KOPT-K1 (cell line): Measurements from ENCODE around the gene TRAF2.
"Not testable (repeated sequence)": the region's sequence is repeated elsewhere in the genome, so short reads cannot be mapped to it uniquely, and the experiment has no call there.

Experiments used
- H3K27ac ChIP-seq: fragments of 200-600 bp; sonication (generic); 2 replicates; pipeline ENCODE4 v1.5.1; 2016; ENCODE audit warnings: antibody characterized with exemption, mild to moderate bottlenecking, low read depth, low read length; ENCODE audit not compliant: poor library complexity, severe bottlenecking
- H3K36me3 ChIP-seq: fragments of 200-600 bp; sonication (generic); 2 replicates; pipeline ENCODE4 v1.5.1; 2017; ENCODE audit warnings: antibody characterized with exemption, mild to moderate bottlenecking, low read length, moderate library complexity; ENCODE audit not compliant: insufficient read depth
- H3K9me3 ChIP-seq: fragments of 200-600 bp; sonication (generic); 2 replicates; pipeline ENCODE4 v1.5.1; 2017; ENCODE audit warnings: antibody characterized with exemption, low read length, mild to moderate bottlenecking; ENCODE audit not compliant: insufficient read depth, poor library complexity, severe bottlenecking

The TRAF2 gene, protein sequence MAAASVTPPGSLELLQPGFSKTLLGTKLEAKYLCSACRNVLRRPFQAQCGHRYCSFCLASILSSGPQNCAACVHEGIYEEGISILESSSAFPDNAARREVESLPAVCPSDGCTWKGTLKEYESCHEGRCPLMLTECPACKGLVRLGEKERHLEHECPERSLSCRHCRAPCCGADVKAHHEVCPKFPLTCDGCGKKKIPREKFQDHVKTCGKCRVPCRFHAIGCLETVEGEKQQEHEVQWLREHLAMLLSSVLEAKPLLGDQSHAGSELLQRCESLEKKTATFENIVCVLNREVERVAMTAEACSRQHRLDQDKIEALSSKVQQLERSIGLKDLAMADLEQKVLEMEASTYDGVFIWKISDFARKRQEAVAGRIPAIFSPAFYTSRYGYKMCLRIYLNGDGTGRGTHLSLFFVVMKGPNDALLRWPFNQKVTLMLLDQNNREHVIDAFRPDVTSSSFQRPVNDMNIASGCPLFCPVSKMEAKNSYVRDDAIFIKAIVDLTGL

GRCh38 chr9:136885950-136886578 lies at the start of gene TRAF2:
TRAF2 (plus strand) TSS chr9:136886516; CDS start chr9:136898741, 12,225 bp downstream.
- H3K27ac ChIP-seq: peak within 1 kb of the TSS; percentile 91
- no peaks in the 10 kb centered on the region for H3K9me3 ChIP-seq
- H3K36me3 ChIP-seq: peaks cover 18% of the 10 kb centered on the region

DNA sequence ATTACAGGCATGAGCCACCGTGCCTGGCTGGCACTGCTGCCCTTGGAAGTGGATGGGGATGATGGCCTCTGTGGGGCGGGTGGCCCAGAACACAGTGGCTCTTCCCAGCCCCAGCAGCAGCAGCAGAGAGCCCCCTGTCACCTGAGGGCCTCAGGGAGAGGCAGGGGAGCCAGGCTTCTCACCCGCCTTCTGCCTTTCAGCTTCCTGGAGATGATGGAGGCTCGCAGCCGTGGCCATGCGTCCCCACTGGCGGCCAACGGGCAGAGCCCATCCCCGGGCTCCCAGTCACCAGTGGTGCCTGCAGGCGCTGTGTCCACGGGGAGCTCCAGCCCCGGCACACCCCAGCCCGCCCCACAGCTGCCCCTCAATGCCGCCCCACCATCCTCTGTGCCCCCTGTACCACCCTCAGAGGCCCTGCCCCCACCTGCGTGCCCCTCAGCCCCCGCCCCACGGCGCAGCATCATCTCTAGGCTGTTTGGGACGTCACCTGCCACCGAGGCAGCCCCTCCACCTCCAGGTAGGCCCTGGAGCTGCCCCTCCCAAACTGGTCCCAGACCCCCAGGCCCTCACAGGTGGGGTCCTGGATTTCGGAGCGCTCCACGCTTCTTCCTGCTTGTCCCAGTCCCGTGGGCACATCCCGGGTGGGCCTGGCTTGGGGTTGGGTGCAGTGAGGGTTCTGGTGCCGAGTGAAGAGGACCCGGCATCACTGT lies 49.0 kb upstream of the TRAF2 start:
- Histone ChIP-seq H3K9me3 (no peaks in the 10 kb centered on the region), H3K36me3 (peaks cover 28% of the 10 kb centered on the region), H3K27ac (no peak overlapping the region)

DNA sequence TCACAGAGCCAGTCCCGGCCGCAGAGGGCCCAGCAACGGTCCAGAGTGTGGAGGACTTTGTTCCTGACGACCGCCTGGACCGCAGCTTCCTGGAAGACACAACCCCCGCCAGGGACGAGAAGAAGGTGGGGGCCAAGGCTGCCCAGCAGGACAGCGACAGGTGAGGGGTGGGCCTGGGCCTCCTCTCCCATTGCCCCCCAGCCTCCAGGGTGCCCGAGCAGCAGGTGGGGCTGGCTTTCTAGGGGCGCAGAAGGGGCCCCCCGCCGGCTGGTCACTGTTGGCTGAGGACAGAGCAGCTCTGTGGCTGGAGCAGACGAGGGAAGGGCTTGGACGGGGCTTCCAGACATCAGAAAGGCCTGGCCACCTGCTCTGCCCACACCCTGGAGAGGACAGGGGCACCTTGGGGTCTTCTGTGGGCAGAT lies 48.4 kb upstream of the TRAF2 start:
- H3K9me3 ChIP-seq, H3K27ac ChIP-seq: not testable (repeated sequence)
- peaks cover 25% of the 10 kb centered on the region for H3K36me3 ChIP-seq

DNA sequence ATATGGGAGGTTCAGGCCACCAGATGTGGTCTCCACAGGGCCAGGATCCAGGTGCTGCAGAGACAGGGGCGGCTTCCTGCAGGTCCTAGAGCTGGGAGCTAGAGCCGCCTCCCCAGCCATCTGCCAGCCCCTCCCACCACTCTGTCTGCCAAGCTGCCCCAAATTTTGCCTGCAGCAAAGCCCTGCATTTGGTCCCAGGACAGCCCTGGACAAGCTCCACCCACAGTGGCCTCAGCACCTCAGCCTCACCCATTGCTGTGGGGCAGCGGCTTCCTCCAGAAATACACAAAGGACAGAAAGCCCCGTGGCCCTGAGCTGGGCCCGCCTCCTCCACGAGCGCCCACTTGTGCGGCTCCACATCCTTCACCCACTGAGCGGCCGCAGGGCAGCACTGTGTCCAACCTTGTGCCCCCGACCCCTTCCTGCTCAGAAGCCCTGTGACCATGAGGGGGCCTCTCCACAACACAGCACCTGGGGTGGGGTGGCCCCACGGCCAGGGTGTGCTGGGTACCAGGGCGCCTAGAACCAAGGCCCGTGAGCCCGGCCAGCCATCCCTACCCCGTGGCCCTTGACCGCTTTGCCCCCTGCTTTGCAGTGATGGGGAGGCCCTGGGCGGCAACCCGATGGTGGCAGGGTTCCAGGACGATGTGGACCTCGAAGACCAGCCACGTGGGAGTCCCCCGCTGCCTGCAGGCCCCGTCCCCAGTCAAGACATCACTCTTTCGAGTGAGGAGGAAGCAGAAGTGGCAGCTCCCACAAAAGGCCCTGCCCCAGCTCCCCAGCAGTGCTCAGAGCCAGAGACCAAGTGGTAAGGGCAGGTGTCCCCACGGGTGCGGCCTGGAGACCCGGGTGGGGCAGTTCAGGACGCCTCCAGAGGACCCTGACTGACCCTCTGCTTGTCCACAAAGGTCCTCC lies 47.7 kb upstream of the TRAF2 start:
- Histone ChIP-seq H3K9me3 (no peaks in the 10 kb centered on the region), H3K36me3 (peaks cover 25% of the 10 kb centered on the region), H3K27ac (no peak overlapping the region)

- H3K27ac ChIP-seq: no peak overlapping the region
- H3K9me3 ChIP-seq: no peaks in the 10 kb centered on the region
- peaks cover 25% of the 10 kb centered on the region for H3K36me3 ChIP-seq
These were observed 46.8 kb upstream of the TRAF2 start for GRCh38 chr9:136839229-136840139.

DNA sequence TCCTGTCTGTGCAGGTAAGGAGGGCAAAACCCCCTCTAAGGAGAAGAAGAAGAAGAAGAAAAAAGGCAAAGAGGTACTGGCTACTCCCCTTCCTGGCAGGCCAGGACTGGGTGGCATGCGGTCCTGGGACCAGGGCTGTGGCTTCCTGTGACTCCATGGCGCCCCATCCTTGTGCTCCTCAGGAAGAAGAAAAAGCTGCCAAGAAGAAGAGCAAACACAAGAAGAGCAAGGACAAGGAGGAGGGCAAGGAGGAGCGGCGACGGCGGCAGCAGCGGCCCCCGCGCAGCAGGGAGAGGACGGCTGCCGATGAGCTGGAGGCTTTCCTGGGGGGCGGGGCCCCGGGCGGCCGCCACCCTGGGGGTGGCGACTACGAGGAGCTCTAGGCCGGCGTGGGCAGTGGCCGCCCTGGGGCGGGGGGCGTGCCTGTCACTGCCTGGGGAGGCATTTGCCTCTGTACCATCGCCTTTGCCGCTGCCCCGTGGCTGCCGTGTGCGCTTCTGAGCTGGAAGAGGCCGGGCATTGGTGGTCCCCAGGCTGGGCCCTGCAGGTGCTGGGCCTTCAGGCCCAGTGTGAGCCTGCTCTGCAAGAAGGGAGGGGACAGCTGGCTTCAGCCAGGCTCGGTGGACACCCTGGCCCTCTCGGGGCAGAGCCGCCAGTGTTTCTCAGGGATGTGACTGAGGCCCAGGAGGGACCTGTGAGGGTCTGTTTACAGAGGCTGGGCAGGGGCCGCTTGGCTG lies 46.0 kb upstream of the TRAF2 start:
- H3K36me3 ChIP-seq: peaks cover 25% of the 10 kb centered on the region
- no peaks in the 10 kb centered on the region for H3K9me3 ChIP-seq
- H3K27ac ChIP-seq: no peak overlapping the region

GRCh38 chr9:136840877-136841645 lies 45.3 kb upstream of the TRAF2 start:
- H3K36me3 ChIP-seq: peaks cover 25% of the 10 kb centered on the region
- no peaks in the 10 kb centered on the region for H3K9me3 ChIP-seq
- no peak overlapping the region for H3K27ac ChIP-seq

- not testable (repeated sequence) for H3K27ac ChIP-seq, H3K9me3 ChIP-seq
- H3K36me3 ChIP-seq: peaks cover 25% of the 10 kb centered on the region
These were observed 44.5 kb upstream of the TRAF2 start for GRCh38 chr9:136841646-136842379.

DNA sequence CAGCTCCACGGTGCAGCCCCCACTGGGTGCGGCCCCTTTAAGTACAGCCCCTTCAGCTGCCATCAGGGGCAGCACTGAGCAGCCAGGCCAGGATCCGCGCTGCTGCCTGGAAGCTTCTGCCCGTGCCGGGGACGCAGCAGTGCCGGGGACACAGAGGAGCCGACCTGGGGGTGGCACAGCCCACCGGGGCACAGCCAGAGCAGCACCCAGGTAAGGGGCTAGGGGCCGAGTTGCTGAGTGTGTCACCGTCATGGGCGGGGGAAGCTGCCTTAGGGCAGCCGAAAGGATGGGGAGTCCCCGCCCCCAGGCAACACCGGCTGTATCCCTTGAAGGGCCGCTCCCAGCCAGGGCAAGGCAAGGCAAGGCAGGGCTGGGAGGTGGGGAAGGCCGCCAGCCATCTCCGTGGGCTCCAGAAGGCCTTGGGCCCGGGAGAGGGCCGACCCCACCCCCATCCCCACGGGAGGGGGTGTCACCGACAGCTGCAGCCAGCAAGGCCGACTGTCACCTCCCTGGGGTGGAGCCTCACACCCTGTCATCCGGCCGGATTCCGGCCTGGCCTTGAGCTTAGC lies 43.9 kb upstream of the TRAF2 start, which contains the start of gene AJM1:
TSS of gene AJM1 (plus strand) at position 99 of the 569 bp plus-strand sequence. CDS start 1,937 bp downstream, outside the sequence.
- not testable (repeated sequence) for H3K27ac ChIP-seq, H3K9me3 ChIP-seq
- H3K36me3 ChIP-seq: peaks cover 25% of the 10 kb centered on the region

- not testable (repeated sequence) for H3K9me3 ChIP-seq, H3K27ac ChIP-seq
These were observed 43.0 kb upstream of the TRAF2 start for GRCh38 chr9:136843159-136843800.

More at GRCh38 chr9:136843159-136843800, 43.0 kb upstream of the TRAF2 start:
- H3K36me3 ChIP-seq: peaks cover 25% of the 10 kb centered on the region
